Activated CD4-positive, alpha-beta T cell treated with anti-CD3 and anti-CD28 coated beads, Interleukin-2, amount 50 U/mL, for 24 hours (primary cell): ENCODE results near the gene FAM9A.

Source experiments
- DNase-seq, 2 donors: peaks; one replicate each; pipeline ENCODE4 v3.0.0-alpha.2; 2020; ENCODE audit warnings: low read depth in 1 of 2, low spot score in 1 of 2

The FAM9A gene

DNA sequence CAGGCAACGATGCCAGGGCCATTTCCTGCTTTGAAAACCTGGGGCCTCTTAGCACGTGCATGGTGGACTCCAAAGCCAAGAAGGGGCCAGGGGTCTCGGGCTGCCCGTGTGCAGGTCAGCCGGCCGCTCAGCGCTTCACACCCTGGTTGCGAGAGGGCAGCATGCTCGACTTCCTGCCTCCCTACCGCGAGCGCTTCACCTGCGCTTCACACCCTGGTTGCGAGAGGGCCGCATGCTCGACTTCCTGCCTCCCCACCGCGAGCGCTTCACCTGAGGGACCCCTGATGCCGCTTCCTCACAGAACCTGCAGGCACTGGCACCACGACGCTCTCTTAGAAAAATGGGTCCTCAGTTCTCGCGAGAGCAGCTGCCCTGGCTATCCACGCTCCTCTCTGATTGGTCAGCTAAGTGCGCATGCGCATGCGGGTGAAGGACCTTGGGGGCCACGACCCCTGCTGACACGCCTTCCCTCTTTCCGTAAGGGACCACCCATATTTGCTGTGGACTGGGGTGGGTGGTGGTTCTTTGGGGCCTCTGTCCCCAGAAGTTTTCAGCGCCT, at the start of gene FAM9A:
Gene FAM9A (minus strand): TSS at position 343 of the 559 bp plus-strand sequence. CDS start 1,212 bp downstream, outside the sequence.
- no peak for DNase-seq

GRCh38 chrX:8850478-8850877, 49.3 kb upstream of the FAM9A start:
- no peak for DNase-seq

DNA sequence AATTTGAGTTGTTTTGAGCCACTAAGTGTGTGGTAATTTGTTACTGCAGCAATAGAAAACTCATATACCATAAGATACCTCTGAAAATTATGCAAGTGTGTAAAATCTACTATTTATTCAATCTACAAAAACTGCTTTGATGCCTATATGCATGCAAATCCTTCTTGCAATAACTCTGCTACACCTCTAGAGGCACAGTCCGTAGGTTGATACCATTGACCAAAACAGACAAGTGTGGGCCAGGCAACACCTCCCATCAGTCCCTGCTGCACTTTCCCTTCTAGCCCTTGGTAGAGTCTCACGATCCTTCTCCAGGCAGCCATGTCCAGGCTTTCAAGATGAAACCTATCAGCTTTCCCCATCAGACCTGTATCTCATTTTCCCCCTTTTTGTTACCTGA, 48.8 kb upstream of the FAM9A start:
- no peak for DNase-seq

- DNase-seq, result no peak
Measured at GRCh38 chrX:8849458-8849857, 48.3 kb upstream of the FAM9A start.

DNA sequence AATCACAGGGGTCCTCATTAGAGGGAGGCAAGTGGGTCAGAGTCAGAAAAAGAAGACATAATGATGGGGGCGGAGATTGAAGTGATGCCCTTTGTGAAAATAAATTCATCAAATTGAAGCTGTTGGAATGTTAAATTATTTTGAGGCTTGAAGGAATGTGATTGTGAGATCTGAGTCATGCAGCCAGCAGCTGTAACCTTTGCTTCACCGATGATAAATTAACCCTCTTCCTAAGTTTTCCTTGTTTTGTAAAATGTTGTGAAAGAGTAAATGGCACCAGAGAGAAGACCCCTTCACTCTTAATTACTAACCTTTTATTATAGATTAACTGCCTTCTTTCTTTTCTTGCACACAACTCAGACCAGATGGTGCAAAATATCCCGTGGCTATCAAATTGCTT, 47.7 kb upstream of the FAM9A start:
- DNase-seq, result no peak

DNA sequence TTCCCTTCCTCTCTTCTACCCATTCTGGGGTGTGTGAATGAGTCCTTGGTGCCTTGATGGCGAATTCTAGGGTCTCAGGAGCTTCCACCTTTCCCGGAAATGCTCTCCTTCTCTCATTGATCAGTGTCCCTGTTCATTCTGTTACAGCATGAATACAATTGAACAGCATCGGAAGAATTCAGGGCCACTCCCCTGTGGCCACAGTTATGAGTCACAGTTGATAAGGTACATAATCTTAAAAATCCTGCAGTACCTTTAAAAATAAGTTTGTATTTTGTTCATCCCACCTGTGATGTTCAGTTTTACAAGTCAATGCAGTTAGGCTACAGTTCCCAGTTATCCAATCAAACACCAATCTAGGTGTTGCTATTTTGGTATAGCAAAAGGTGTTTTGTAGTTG, 47.3 kb upstream of the FAM9A start:
- DNase-seq, result no peak

GRCh38 chrX:8847360-8847759, 46.2 kb upstream of the FAM9A start:
- DNase-seq, result no peak

- DNase-seq, result no peak
Measured at GRCh38 chrX:8846266-8846665, 45.1 kb upstream of the FAM9A start.

DNA sequence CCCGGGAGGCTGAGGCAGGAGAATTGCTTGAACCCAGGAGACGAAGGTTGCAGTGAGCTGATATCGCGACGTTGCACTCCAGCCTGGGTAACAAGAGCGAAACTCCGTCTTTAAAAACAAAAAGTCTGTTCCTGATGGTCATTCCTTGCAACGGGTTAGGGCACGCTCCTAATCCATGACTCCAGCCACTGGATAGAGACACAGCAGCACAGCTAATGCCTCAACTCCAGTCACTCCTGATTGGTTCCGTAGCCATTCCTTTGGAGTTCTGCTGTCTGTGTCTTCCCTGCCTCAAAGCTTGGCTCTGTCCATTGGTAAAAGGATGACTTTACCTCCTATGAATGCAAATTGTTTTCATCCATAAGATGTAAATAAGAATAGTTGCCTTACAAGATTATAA, 44.3 kb upstream of the FAM9A start:
- no peak for DNase-seq

DNA sequence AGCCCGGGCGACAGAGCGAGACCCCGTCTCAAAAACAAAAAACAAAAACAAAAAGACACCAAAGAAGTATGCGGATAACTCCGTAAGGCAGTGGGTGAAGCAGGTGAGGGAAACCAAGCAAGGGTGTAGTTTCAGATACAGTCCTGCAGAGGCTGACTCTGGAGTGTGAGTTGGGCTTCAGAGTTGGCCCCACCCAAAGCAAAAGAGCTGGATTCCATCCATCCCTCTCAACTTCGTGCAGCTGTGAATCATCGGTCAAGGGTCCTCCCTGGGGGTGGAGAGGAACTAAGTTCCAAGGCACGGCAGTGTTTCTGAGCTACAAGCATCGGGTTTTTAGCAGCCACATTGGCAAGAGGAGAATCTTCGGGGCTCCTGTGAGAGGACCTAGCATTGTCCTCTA, 43.9 kb upstream of the FAM9A start:
- DNase-seq, result no peak

DNA sequence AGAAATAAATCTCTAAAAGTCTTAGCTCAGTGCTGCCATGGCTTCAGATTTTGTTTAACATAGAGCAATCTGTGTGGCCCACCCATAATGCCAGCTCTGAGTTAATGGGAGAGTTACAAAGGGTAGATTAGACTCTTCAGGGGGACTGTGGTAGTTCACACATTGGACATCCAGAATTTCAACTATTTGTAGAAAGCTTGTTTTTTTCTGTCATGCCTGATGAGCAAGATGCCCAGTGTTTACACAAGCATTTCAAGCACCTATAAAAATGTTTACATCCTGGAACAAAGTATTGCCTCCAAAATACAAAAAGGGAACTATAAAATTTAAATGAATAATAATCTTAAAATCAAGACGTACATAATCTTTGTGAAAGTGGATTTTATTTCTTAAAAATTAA, 43.0 kb upstream of the FAM9A start:
- no peak for DNase-seq

GRCh38 chrX:8841911-8842310, 40.7 kb upstream of the FAM9A start:
- DNase-seq, result no peak

- DNase-seq, result no peak
Measured at GRCh38 chrX:8834392-8834791, 33.2 kb upstream of the FAM9A start.

GRCh38 chrX:8832582-8833378, 31.6 kb upstream of the FAM9A start:
- no peak for DNase-seq

DNA sequence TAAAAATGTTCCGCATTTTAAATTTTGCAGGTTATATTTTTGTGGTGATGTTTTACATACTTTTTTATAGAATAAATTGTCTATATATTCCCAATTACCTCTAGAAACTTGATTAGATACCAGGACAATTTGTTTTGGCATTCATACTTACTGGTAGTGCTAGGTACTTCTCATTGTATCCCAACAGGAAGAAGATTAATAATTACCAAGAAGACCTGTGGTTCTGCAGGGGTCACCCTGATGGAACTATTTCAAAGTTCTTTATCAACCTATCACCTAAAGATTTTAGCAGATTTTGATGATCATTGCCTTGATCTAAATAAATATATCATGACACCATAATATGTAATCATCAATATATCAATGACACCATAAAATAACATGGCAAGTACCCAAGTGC, 22.5 kb upstream of the FAM9A start:
- DNase-seq, result no peak

DNA sequence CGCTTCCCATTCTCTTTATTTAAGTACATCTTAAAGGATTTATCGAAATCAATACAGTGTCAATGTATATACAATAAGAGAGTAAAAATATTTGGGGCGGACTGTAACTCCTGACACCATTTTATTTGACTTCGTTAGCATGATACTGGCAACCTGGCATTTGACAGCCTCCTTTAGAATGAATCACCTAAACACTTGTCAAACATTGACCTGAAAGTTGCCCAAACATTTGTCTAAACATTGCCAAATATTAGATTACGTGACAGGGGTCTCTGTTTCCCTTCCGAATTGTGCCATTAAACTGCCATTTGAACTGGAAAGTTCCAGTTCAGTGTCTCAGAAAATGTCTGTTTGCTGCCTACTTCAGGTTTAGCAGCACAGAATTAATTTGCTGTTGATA, 20.8 kb upstream of the FAM9A start:
- DNase-seq, result no peak

DNA sequence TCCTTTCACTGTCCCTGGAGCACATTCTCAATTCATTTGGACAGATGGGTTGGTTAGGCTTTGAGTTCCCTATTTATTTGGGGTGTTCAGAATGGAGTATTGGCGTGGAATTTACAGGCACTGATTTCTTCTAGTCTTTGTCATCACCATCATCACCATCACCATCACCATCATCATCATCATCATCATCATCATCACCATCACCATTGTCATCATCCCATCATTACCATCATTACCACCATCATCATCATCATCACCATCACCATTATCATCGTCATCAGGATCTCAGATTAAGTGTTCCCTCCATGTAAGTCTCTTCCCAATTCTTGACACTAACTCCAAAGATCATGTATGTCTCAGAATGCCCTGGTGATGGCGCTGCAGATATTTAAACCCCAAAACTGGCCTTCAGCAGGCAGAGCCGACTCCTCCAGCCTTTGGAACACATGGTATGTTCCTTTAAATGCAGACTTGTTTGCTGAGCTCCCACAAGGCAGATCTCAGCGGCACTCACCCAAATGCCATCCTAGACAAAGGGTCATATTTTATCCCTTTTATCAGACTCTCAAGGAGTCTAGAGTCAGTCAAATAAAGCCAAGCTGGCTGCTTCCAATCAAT, 19.8 kb upstream of the FAM9A start:
- DNase-seq, result no peak

DNA sequence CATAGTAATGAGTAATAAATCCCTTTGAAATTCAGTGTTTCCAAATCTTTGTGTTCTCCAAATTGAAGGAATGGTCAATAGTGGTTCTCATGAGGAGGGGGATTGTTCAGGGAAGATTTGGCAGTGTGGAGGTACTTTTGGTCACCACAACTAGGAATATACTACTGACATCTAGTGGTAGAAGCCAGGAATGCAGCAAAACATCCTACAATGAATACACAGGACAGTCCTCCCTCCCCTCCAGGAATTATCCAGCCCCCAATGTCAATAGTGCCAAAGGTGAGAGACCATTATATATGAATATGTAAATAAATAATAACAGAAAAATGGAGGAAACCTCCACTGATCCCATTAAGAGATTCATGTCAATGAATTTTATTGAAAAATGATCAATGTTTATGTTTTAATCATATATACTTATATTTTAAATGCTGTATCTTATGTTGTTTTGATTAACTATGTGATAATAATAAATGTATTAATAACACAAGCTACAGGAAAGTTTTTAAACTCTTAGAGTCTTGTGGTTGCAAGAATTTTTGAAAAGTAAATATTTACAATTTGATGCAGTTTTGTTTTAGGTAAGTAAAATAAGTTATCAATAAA, 14.4 kb upstream of the FAM9A start:
- DNase-seq, result peak in 1 of 2 donors; percentile 7

DNA sequence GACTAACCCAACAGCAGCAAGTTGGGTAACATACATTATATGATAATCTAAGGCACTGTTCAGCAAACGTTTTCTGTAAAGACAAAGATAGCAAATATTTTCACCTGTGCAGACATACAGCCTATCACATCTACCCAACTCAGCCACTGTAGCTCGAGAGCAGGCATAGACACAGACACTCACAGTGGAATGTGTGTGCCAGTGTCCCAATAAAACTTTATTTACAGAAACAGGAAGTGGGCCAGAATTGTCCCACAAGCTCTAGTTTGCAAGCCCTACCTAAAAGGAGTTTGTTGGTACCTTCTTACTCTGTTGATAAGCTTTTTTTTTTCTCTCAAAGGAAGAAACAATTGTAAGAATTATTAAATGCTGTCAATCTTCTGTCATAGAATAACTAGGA, 11.9 kb upstream of the FAM9A start:
- no peak for DNase-seq

DNA sequence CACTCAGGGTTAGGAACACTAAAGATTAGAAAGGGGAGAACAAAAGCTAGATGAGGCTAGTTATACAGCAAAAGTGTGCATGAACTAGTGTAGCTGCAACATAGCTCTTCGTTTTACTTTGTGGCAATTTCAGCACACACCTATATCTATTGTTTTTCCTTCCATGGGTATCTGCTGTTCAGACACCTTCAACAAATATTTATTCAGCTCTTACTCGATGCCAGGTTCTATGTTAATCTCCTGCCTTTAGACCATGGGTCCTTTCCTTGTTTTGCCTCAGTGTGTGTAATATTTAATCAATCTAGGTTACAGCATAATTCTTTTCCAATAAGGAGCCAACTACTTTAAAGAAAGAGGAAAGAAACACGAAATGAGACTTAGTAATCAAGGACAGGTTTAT, 10.4 kb upstream of the FAM9A start:
- no peak for DNase-seq

GRCh38 chrX:8808661-8809060, 7.5 kb upstream of the FAM9A start:
- no peak for DNase-seq

GRCh38 chrX:8805974-8806373, 4.8 kb upstream of the FAM9A start:
- DNase-seq, result no peak
